ENCODE measurements around the gene PGF.

The PGF gene

DNA sequence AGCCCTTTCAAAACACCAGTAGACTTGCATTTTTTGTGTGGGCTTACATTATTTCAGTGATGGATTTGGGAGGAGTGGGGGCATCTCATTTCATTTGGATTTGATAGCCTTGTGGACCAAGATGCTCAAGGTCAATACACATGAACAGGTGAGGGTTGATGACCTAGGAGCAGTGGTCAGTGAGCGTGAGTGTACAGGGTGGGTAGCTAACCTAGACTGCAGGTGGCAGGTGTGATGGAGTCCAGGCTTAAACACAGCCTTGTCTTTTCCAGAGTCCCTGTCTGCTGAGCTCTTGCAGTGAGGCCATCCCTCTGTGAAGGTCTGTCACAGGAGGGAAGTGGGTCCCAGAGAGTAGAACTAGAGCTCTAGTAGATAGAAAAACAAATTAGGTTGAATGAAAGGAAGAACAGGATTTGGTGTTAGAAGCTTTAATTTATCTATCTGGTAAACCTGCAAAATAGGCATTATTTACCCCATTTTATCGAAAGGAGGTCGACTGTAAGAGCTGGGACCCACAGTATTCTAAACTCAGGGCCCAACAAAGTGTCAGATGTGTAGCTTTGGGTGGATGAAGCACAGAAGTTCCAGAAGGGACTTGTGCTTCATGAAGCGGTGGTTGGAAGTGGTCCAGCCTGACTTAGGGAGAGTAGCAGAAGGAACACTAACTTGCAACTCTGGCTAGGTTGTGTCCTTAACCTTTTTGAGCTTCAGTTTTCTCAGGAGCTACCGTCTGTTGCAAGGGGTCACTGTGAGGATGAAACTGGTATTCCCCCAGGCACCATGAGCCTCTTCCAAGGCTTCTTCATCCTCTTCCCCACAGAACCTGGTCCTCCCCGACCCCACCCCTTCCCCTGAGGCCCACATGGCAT is 50.5 kb downstream of the PGF start (continued):
- TF ChIP-seq, protein P1, sequence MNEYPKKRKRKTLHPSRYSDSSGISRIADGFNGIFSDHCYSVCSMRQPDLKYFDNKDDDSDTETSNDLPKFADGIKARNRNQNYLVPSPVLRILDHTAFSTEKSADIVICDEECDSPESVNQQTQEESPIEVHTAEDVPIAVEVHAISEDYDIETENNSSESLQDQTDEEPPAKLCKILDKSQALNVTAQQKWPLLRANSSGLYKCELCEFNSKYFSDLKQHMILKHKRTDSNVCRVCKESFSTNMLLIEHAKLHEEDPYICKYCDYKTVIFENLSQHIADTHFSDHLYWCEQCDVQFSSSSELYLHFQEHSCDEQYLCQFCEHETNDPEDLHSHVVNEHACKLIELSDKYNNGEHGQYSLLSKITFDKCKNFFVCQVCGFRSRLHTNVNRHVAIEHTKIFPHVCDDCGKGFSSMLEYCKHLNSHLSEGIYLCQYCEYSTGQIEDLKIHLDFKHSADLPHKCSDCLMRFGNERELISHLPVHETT (tag by site-specific recombination; IDR thresholded peaks at IDR 0.05), result no peak
- TF ChIP-seq SP3 (tag by site-specific recombination; IDR thresholded peaks at IDR 0.05) (no peak), ZNF202 (tag by site-specific recombination; IDR thresholded peaks at IDR 0.05; ENCODE audit: borderline replicate concordance) (no peak), ZNF133 (tag by site-specific recombination; IDR thresholded peaks at IDR 0.05) (no peak), ZNF792 (tag by site-specific recombination; IDR thresholded peaks at IDR 0.05) (no peak), ZNF610 (tag by site-specific recombination; IDR thresholded peaks at IDR 0.05; ENCODE audit: borderline replicate concordance) (no peak), ZNF10 (tag by site-specific recombination; IDR thresholded peaks at IDR 0.05) (no peak)
- TF ChIP-seq, protein P2, sequence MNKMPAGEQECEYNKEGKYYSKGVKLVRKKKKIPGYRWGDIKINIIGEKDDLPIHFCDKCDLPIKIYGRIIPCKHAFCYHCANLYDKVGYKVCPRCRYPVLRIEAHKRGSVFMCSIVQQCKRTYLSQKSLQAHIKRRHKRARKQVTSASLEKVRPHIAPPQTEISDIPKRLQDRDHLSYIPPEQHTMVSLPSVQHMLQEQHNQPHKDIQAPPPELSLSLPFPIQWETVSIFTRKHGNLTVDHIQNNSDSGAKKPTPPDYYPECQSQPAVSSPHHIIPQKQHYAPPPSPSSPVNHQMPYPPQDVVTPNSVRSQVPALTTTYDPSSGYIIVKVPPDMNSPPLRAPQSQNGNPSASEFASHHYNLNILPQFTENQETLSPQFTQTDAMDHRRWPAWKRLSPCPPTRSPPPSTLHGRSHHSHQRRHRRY (tag by site-specific recombination; IDR thresholded peaks at IDR 0.05), result no peak

DNA sequence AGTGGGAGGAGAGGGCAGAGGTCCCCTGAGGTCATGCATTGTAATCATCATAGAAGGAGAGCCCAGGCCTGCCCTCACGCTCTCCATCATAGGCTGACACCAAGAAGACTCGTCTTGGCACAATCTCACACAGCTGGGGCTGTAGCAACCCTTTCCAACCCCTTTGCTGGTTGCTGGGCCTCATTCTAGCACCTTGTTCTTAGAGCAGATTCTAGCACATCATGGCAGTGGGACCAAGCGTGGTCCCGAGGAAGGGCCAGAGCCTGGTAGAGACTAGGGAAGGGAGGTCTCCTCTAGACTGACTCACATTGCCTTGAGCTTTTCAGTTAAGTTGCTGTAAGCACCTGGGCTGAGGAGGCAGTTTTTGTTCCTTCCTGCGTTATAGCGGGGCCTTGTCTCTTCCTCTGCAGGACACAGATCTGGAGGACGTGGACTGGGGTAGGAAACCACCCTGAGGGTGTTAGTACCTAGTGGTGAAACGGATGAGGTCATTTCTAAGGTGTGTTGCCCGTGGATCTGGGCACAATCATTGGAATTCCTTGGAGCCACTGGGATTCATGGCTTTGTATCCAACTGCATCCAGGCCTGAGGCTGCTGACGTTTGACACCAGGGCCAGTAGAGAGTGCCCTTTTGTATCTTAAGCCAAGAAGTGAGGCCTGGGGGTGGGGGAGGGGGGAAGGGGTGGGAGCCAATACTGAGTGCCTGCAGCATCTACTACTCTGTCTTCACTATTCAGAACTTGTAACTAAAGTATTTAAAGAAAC is 52.3 kb downstream of the PGF start:
- Histone ChIP-seq H3K36me3 (ENCODE audit: control insufficient read depth in 2 of 2, insufficient read depth in 1 of 2, low read length in 2 of 2) (peaks cover 32 to 83% of the 10 kb centered on the region in 2 experiments), H3K4me1 (ENCODE audit: control insufficient read depth, insufficient read depth, low read length) (no peaks in the 10 kb centered on the region), H3K27ac (ENCODE audit: extremely low read depth, low read depth, low read length) (no peak overlapping the region), H3K9me3 (ENCODE audit: control insufficient read depth, insufficient read depth, low read depth, low read length) (no peaks in the 10 kb centered on the region), H3K4me3 (ENCODE audit: low read depth, low read length) (no peak overlapping the region)
- ChIA-PET POLR2A (no interaction called here), CTCF (interaction anchor here (5.1 kb wide), 1 partner anchor 42 kb away, joined by 22 read pairs; no protein-coding TSS in a partner anchor)
- no peak for TF ChIP-seq KLF9 (tag by site-specific recombination; IDR thresholded peaks at IDR 0.05; ENCODE audit: low read depth)
- TF ChIP-seq GLI2 (tag by site-specific recombination; IDR thresholded peaks at IDR 0.05; ENCODE audit: borderline replicate concordance, low read depth), result no peak
- no peak for TF ChIP-seq ZNF623 (tag by site-specific recombination; IDR thresholded peaks at IDR 0.05)
- no peak for TF ChIP-seq ZNF785 (tag by site-specific recombination; IDR thresholded peaks at IDR 0.05)
- TF ChIP-seq, protein P3, sequence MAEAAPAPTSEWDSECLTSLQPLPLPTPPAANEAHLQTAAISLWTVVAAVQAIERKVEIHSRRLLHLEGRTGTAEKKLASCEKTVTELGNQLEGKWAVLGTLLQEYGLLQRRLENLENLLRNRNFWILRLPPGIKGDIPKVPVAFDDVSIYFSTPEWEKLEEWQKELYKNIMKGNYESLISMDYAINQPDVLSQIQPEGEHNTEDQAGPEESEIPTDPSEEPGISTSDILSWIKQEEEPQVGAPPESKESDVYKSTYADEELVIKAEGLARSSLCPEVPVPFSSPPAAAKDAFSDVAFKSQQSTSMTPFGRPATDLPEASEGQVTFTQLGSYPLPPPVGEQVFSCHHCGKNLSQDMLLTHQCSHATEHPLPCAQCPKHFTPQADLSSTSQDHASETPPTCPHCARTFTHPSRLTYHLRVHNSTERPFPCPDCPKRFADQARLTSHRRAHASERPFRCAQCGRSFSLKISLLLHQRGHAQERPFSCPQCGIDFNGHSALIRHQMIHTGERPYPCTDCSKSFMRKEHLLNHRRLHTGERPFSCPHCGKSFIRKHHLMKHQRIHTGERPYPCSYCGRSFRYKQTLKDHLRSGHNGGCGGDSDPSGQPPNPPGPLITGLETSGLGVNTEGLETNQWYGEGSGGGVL (tag by site-specific recombination; IDR thresholded peaks at IDR 0.05), result no peak
- no peak for TF ChIP-seq ZNF335 (tag by site-specific recombination; conservative IDR thresholded peaks at IDR 0.05)
- no peak for TF ChIP-seq IKZF3 (tag by site-specific recombination; IDR thresholded peaks at IDR 0.05)
- TF ChIP-seq ZNF843 (tag by site-specific recombination; IDR thresholded peaks at IDR 0.05), result no peak
- TF ChIP-seq, protein P4, sequence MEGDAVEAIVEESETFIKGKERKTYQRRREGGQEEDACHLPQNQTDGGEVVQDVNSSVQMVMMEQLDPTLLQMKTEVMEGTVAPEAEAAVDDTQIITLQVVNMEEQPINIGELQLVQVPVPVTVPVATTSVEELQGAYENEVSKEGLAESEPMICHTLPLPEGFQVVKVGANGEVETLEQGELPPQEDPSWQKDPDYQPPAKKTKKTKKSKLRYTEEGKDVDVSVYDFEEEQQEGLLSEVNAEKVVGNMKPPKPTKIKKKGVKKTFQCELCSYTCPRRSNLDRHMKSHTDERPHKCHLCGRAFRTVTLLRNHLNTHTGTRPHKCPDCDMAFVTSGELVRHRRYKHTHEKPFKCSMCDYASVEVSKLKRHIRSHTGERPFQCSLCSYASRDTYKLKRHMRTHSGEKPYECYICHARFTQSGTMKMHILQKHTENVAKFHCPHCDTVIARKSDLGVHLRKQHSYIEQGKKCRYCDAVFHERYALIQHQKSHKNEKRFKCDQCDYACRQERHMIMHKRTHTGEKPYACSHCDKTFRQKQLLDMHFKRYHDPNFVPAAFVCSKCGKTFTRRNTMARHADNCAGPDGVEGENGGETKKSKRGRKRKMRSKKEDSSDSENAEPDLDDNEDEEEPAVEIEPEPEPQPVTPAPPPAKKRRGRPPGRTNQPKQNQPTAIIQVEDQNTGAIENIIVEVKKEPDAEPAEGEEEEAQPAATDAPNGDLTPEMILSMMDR (tag by site-specific recombination; IDR thresholded peaks at IDR 0.05), result no peak
- TF ChIP-seq, protein P5, sequence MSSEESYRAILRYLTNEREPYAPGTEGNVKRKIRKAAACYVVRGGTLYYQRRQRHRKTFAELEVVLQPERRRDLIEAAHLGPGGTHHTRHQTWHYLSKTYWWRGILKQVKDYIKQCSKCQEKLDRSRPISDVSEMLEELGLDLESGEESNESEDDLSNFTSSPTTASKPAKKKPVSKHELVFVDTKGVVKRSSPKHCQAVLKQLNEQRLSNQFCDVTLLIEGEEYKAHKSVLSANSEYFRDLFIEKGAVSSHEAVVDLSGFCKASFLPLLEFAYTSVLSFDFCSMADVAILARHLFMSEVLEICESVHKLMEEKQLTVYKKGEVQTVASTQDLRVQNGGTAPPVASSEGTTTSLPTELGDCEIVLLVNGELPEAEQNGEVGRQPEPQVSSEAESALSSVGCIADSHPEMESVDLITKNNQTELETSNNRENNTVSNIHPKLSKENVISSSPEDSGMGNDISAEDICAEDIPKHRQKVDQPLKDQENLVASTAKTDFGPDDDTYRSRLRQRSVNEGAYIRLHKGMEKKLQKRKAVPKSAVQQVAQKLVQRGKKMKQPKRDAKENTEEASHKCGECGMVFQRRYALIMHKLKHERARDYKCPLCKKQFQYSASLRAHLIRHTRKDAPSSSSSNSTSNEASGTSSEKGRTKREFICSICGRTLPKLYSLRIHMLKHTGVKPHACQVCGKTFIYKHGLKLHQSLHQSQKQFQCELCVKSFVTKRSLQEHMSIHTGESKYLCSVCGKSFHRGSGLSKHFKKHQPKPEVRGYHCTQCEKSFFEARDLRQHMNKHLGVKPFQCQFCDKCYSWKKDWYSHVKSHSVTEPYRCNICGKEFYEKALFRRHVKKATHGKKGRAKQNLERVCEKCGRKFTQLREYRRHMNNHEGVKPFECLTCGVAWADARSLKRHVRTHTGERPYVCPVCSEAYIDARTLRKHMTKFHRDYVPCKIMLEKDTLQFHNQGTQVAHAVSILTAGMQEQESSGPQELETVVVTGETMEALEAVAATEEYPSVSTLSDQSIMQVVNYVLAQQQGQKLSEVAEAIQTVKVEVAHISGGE (tag by site-specific recombination; conservative IDR thresholded peaks at IDR 0.05; ENCODE audit: low read depth), result no peak
- TF ChIP-seq ZFP69B (tag by site-specific recombination; IDR thresholded peaks at IDR 0.05), result no peak
- no peak for TF ChIP-seq ZNF433 (tag by site-specific recombination; IDR thresholded peaks at IDR 0.05; ENCODE audit: low read depth)
- no peak for TF ChIP-seq YY1 (tag by site-specific recombination; IDR thresholded peaks at IDR 0.05)
- no peak for TF ChIP-seq ZBTB1 (tag by site-specific recombination; IDR thresholded peaks at IDR 0.05)
- TF ChIP-seq FEZF1 (tag by site-specific recombination; IDR thresholded peaks at IDR 0.05), result no peak
- TF ChIP-seq, protein P6, sequence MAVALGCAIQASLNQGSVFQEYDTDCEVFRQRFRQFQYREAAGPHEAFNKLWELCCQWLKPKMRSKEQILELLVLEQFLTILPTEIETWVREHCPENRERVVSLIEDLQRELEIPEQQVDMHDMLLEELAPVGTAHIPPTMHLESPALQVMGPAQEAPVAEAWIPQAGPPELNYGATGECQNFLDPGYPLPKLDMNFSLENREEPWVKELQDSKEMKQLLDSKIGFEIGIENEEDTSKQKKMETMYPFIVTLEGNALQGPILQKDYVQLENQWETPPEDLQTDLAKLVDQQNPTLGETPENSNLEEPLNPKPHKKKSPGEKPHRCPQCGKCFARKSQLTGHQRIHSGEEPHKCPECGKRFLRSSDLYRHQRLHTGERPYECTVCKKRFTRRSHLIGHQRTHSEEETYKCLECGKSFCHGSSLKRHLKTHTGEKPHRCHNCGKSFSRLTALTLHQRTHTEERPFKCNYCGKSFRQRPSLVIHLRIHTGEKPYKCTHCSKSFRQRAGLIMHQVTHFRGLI (tag by site-specific recombination; IDR thresholded peaks at IDR 0.05), result no peak
